Measurements from ENCODE around the gene LTO1.

GRCh38 chr11:69617220-69617619, 57.9 kb downstream of the LTO1 start:
- TF ChIP-seq CTCF (conservative IDR thresholded peaks at IDR 0.05; ENCODE audit: low read depth, low read length): no peak
- no peak for TF ChIP-seq EZH2 (IDR thresholded peaks at IDR 0.05; ENCODE audit: low read length, unreplicated experiment)

Data from PC-3 (cell line).